Cortex of kidney (tissue), 1 donor: ENCODE results near the gene MOV10L1.
"Not testable (repeated sequence)": the region's sequence is repeated elsewhere in the genome, so short reads cannot be mapped to it uniquely, and the experiment has no call there.

Experiments
- DNase-seq: peaks from one replicate; lab custom pipeline; 2025; lab: John Stamatoyannopoulos, UW

The MOV10L1 gene

GRCh38 chr22:50157709-50158375, 68.0 kb downstream of the MOV10L1 start:
- no peak for DNase-seq

GRCh38 chr22:50160947-50161346, 71.1 kb downstream of the MOV10L1 start:
- no peak for DNase-seq

- no peak for DNase-seq
Measured at GRCh38 chr22:50161508-50162390, 71.9 kb downstream of the MOV10L1 start.

- DNase-seq: no peak
Measured at GRCh38 chr22:50162391-50162956, 72.7 kb downstream of the MOV10L1 start.

- no peak for DNase-seq
Measured at GRCh38 chr22:50165436-50166123, 75.8 kb downstream of the MOV10L1 start.

GRCh38 chr22:50167689-50168489, 78.1 kb downstream of the MOV10L1 start:
- no peak for DNase-seq

GRCh38 chr22:50168490-50169180, 78.8 kb downstream of the MOV10L1 start:
- DNase-seq: not testable (repeated sequence)

GRCh38 chr22:50169181-50169759, 79.5 kb downstream of the MOV10L1 start:
- DNase-seq: no peak

- no peak for DNase-seq
Measured at GRCh38 chr22:50169774-50170341, 80.1 kb downstream of the MOV10L1 start.

GRCh38 chr22:50170453-50171318, 80.9 kb downstream of the MOV10L1 start, which contains the start of gene PANX2:
Gene PANX2, plus strand, starts transcription at chr22:50170731. Its CDS starts 0 bp downstream, at chr22:50170731.
- DNase-seq: no peak

GRCh38 chr22:50171319-50171964, 81.6 kb downstream of the MOV10L1 start:
- DNase-seq: no peak

GRCh38 chr22:50171965-50172421, 82.2 kb downstream of the MOV10L1 start:
- no peak for DNase-seq

- no peak for DNase-seq
Measured at GRCh38 chr22:50173311-50173982, 83.6 kb downstream of the MOV10L1 start.

- DNase-seq: no peak
Measured at GRCh38 chr22:50173983-50174355, 84.2 kb downstream of the MOV10L1 start.

GRCh38 chr22:50174382-50175190, 84.8 kb downstream of the MOV10L1 start:
- no peak for DNase-seq

GRCh38 chr22:50175191-50175461, 85.3 kb downstream of the MOV10L1 start:
- no peak for DNase-seq
